ENCODE measurements around the gene OR2H2. TPM values are rescaled to one million over a fixed set of nuclear protein-coding genes. Genes with fewer than 3 reads are reported as not detected.

The OR2H2 gene
- not detected in 2 replicates for total RNA-seq

GRCh38 chr6:29584821-29585220 is at the start of gene OR2H2:
Gene OR2H2, plus strand, starts transcription at chr6:29585121. Its CDS starts 2,824 bp downstream, at chr6:29587945.
- DNase-seq (ENCODE audit: low read depth): no peak

GRCh38 chr6:29537714-29538403 is 47.1 kb upstream of the OR2H2 start:
- DNase-seq (ENCODE audit: low read depth): no peak

DNA sequence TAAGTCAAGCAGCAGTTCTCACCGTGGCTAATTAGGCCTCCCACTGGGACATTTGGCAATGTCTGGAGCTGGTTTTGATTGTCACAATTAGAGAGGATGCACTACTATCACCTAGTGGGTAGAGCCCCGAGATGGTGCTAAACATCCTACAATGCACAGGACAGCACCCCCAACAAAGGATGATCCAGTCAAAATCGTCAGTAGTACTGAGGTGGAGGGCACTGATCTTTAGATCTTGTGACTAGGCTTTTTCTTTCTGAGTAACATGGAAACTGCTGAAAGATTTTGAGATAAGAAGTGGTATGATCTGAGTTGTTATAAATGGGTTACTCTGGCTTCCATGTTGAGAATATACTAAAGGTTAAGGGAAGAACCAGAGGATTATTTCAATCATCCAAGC is 37.3 kb upstream of the OR2H2 start:
- no peak for DNase-seq (ENCODE audit: low read depth)

GRCh38 chr6:29552512-29553051 is 32.3 kb upstream of the OR2H2 start:
- peak; percentile 70 for DNase-seq (ENCODE audit: low read depth)

DNA sequence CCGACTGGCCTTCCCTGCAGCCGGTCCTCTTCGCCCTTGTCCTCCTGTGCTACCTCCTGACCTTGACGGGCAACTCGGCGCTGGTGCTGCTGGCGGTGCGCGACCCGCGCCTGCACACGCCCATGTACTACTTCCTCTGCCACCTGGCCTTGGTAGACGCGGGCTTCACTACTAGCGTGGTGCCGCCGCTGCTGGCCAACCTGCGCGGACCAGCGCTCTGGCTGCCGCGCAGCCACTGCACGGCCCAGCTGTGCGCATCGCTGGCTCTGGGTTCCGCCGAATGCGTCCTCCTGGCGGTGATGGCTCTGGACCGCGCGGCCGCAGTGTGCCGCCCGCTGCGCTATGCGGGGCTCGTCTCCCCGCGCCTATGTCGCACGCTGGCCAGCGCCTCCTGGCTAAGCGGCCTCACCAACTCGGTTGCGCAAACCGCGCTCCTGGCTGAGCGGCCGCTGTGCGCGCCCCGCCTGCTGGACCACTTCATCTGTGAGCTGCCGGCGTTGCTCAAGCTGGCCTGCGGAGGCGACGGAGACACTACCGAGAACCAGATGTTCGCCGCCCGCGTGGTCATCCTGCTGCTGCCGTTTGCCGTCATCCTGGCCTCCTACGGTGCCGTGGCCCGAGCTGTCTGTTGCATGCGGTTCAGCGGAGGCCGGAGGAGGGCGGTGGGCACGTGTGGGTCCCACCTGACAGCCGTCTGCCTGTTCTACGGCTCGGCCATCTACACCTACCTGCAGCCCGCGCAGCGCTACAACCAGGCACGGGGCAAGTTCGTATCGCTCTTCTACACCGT is 31.5 kb upstream of the OR2H2 start:
- peak; percentile 3 for DNase-seq (ENCODE audit: low read depth)

GRCh38 chr6:29554764-29555163 is 30.2 kb upstream of the OR2H2 start:
- no peak for DNase-seq (ENCODE audit: low read depth)

DNA sequence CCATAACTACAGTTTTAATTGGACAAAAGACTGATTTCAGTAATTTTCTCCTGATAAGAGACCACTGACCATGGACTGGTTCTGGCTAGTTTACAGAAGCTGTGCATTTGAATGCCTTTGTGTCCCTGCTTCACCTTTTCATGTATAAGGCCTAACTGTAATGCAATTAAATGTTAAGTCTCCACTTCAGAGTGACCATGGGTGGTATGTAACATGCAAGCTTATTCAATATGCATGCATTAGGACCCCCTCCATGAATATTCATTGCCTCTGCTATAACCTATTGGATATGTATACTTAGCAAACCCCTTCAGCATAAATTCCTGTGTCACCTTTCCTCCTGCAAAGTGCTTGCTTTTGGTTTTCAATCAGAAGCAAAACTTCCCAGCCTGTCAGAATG is 27.6 kb upstream of the OR2H2 start:
- DNase-seq (ENCODE audit: low read depth): no peak

DNA sequence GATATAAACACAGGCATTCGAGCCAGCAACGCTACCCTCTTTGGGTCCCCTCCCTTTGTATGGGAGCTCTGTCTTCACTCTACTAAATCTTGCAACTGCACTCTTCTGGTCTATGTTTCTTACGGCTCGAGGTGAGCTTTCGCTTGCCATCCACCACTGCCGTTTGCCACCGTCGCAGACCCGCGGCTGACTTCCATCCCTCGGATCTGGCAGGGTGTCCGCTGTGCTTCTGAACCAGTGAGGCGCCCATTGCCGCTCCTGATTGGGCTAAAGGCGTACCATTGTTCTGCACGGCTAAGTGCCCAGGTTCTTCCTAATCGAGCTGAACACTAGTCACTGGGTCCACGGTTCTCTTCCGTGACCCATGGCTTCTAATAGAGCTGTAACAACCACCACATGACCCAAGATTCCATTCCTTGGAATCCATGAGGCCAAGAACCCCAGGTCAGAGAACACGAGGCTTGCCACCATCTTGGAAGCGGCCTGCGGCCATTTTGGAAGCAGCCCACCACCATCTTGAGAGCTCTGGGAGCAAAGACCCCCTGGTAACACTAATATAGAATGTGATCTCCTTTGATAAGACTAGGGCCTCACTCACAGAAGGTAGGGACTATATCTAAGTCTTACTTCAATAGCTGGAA is 26.4 kb upstream of the OR2H2 start:
- no peak for DNase-seq (ENCODE audit: low read depth)

DNA sequence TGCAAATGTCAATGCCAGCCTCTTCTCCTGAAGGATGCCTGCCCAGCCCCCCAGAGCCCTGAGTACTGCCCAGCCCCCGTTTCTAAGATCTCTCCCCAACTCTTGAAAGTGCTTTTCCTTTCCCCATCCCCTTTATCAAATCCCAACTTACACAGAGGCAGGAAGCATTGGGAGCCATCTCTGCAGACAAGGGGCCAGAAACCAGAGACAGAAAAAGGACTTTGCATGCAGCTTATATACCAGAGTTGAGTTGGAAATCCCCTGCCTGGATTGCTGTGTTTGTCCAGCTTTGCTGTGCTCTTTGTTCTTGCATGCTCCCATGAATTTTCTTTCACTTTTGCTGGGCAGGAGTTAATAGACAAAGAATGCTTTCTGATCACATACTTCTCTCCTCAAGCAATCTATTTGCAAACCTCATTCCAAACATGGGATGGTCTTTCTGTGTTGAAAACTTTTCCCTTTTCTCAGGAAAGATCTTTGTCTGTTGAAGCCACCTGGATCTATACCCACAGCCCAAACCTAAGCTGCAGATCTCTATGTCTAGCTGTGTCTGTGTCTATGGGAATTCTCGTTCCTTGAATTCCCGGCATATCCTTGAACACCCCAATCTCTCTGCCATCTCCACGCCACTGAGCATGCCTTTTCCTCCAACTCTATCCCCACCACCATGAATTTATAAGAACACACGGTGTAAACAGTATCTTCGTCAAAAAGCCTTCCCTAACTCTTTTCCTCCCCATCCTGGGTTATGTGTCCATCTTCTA is 25.2 kb upstream of the OR2H2 start, which contains the start of gene UBD:
UBD (minus strand) TSS at position 209 of the 764 bp plus-strand sequence; CDS start at position 178, 31 bp downstream.
- DNase-seq (ENCODE audit: low read depth): no peak

- peak; percentile 6 for DNase-seq (ENCODE audit: low read depth)
Measured at GRCh38 chr6:29561091-29561490, 23.8 kb upstream of the OR2H2 start.

DNA sequence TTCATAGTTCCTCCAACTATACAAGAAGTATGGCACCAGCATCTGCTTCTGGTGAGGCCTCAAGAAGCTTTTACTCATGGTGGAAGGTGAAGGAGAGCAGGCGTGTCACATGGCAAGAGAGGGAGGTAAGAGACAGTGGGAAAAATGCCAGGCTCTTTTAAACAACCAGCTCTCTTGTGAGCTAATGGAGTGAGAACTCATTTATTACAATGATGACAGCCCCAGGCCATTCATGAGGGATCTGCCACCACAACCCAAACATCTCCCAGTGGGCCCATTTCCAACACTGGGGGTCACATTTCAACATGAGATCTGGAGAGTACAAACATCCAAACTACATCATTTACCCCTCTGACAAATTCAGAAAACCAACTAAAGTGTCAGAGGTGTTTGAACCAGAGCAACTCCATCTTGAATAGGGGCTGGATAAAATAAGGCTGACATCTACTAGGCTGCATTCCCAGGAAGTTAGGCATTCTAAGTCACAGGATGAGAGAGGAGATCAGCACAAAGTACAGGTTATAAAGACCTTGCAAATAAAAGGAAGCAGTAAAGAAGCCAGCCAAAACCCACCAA is 23.2 kb upstream of the OR2H2 start:
- DNase-seq (ENCODE audit: low read depth): no peak

- DNase-seq (ENCODE audit: low read depth): no peak
Measured at GRCh38 chr6:29563435-29563965, 21.4 kb upstream of the OR2H2 start.

DNA sequence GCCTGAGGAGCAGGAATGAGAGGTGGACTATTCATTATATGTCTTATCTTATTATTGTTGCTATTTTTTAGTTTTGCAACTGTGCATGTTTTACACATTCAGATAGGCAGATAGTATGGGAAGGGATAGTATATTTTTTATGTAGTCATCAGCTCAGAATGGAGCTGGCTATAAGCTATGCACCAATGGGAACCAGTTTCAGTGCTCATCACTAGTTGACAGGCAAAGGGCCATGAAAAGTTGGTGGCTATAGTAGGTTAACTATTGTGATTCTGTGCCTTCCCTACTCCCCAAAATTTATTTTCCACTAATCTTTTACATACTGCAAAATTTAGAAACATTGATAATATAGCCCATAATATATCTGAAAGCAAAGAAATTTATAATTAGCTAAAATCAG is 20.0 kb upstream of the OR2H2 start:
- no peak for DNase-seq (ENCODE audit: low read depth)

DNA sequence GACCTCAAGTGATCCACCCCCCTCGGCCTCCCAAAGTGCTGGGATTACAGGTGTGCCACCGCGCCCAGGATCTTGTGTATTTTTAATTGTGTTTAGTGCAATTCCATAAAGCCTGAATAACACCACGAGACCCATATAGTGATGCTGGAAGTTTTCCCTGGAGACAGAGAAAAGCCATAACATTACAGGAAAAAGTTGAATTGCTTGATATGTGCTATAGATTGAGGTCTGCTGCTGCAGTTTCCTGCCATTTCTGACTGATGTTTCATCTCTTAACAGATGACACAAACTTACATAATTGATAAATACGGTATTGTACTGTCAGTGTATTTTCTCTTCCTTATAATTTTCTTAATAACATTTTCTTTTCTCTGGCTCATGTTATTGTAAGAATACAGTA is 18.1 kb upstream of the OR2H2 start:
- no peak for DNase-seq (ENCODE audit: low read depth)

DNA sequence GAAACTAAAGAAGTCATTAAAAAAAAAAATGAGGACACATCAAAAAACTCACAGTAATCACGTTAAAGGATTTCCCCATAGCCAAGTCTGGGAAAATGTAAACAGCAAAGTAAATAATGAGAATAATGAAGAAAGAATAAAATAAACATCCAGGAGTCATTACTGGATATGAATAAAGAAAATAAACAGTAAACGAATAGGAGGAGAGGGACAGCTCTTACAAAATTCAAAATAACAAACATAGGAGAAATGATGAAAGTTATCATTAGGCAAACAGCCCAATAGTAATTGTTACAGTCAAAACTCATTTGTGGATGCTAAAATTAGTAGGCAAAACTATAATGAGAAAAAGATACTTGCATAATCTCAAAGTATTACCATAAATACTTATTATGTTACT is 17.4 kb upstream of the OR2H2 start:
- DNase-seq (ENCODE audit: low read depth): no peak

DNA sequence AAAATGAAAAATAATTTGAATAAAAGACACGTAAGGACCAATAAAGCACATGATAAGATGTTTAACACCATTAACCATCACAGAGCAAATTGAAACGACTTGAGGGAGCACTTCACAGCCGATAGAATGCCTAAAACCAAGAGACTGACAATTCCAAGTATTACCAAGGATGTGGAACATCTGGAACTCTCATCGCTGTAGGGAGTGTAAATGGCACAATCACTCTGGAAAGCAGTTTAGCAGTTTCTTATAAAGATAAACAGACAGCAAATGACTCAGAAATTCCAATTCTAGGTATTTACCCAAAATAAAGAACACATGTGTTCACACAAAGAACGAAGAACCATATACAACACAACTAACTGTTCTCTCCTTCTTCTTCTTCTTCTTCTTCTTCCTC is 16.9 kb upstream of the OR2H2 start:
- no peak for DNase-seq (ENCODE audit: low read depth)

- DNase-seq (ENCODE audit: low read depth): no peak
Measured at GRCh38 chr6:29576056-29576455, 8.9 kb upstream of the OR2H2 start.

- no peak for DNase-seq (ENCODE audit: low read depth)
Measured at GRCh38 chr6:29577544-29577943, 7.4 kb upstream of the OR2H2 start.

DNA sequence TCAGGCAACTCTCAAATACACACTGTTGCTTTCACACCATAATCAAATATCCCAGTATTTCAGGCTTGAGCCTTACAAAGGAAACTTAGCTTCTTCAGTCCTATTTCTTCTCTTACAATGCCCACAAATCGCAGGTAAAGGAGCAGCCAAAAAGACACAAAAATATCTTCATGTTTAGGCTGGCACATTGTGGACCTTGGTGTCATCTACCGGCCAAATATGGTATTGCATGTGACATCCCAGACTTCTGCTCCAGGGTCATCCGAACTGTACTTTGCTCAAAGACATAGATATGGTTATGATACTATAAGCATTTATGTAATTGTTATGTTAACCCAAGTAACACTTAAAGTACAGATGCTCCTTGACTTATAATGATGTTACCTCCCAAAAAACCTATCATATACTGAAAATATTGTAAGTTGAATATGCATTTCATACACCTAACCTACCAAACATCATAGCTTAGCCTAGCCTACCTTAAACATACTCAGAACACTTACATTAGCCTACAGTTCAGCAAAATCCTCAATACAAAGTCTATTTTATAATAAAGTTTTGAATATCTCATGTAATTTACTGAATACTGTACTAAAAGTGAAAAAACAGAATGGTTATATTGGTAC is 4.6 kb downstream of the OR2H2 start:
- peak; percentile 44 for DNase-seq (ENCODE audit: low read depth)

DNA sequence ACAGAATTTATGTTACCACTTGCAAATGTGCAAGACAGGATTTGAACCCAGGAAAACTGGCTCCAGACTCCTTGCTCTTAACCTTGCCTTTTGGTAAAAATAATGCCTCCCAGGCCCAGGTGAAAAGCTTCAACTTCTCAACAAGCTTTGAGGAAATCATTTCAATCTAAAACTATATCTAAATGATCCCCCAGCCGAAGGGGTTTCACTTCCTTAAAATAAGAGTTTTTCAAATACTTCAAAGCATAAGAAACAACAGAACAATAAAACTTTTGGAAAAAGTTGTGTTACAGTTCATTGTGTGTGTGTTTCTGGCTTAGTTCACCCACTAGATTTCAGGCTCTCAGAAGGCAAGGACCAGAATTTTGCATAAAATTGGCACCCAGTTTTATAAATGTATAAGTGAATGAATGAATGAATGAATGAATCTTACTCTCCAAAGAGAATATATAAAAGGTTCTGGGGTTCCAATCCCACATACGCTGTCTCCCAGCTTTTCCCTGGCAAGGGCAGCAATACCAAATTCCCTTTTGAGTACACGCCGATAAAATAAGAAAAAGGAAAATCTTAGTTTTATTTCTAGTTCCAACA is 5.4 kb downstream of the OR2H2 start:
- DNase-seq (ENCODE audit: low read depth): no peak
